ENCODE data around the gene TP53TG3F.
"Not testable (repeated sequence)": the region's sequence is repeated elsewhere in the genome, so short reads cannot be mapped to it uniquely, and the experiment has no call there.

Gene TP53TG3F, protein sequence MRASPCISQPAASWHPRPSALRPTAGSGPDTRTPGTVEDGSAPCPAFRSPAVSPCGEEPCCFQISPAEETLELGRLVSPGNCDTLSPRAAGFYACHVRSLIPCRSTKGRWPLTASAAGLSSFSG

DNA sequence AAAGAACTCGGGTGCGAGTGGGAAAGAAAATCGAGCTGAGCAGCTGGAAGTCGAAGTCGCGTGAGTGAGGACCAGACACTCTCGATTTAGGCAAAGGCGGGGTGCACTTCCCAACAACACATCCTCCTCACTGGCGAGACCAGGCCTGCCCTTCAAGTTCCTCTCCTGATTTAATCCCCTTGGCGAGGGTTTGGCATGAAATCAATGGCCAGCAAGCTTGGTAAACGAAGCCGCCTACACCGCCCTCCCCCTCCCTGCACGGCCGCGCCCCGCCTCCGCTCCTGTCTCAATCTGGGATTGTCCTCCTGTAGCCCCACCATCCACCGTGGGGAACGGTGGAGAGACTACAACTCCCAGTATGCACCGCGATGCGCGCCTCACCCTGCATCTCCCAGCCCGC is at the start of gene TP53TG3F:
Gene TP53TG3F (plus strand): TSS at position 301 of the 400 bp plus-strand sequence. CDS start 68 bp downstream, at position 369.
- not testable (repeated sequence) for DNase-seq

DNA sequence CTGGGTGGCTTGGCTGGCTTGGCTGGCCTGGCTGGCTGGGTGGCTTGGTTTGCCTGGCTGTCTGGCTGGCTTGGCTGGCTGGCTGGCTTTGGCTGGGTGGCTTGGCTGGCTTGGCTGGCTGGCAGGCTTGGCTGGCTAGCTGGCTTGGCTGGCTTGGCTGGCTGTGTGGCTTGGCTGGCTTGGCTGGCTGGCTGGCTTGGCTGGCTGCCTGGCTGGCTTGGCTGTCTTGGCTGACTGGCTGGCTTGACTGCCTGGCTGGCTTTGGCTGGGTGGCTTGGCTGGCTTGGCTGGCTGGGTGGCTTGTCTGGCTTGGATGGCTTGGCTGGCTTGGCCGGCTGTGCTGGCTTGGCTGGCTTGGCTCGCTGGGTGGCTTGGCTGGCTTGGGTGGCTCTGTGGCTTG is 32.2 kb downstream of the TP53TG3F start:
- not testable (repeated sequence) for DNase-seq

DNA sequence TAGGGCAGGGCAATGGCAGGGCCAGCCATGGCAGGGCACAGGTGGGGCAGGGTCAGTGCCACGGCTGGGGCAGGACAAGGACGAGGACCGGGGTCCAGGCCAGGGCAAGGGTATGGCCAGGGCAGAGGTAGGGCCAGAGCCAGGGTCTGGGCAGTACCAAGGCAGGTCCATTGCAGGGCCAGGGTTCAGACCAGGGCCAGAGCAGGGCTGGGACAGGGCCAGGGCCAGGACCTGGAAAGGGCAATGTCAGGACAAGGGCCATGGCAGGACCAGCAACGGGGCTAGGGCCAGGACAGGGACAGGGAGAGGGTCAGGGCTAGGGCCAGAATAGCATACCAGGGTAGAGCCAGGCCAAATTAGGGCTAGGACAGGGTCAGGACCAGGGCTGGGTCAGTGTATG is 47.8 kb downstream of the TP53TG3F start:
- DNase-seq, result not testable (repeated sequence)

DNA sequence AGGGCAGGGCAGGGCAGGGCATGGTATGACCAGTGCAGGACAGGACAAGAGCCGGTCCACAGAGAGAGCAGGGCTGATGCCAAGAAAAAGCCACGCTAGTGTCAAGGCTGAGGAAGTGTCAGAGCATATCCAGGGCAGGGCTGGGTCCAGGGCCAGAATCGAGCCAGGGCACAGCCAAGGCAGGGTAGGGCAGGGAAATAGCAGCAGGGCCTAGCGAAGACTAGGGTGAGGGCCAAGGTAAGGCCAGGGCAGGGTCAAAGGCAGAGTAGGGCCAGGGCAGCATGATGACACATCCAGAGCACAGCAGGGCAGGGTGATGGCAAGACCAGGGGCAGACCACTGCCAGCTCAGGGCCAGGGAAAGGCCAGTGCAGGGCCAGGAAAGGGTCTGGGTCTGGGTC is 49.7 kb downstream of the TP53TG3F start:
- not testable (repeated sequence) for DNase-seq

DNA sequence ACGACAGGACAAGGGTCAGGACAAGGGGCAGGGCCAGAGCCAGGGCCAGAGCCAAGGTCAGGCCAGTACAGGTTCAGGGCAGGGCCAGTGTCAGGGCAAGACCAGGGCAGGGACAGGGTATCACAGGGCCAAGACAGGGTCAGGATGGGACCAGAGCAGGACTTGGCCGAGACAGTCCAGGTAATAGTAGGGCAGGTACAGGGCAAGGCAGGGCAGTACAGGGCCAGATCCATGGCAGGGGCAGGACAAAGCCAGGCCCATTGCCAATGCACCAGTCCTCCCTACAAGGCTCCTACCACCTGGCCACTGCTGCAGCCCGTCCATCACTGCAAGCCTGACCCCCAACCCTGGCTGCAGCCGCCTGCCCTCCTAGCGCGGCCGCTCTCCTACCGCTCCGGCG is 50.5 kb downstream of the TP53TG3F start:
- DNase-seq, result not testable (repeated sequence)

Data from activated CD4-positive, alpha-beta T cell treated with anti-CD3 and anti-CD28 coated beads, Interleukin-10, Interleukin-2, amounts not matched to agents 100 ng/mL and 50 ng/mL, durations not matched to agents 16 hours and 8 hours (primary cell).